Endothelial cell of umbilical vein (primary cell): ENCODE data around the gene SNIP1.

ENCODE experiments used
- CTCF ChIP-seq, 2 donors: IDR thresholded peaks; 1 replicate in 1 of 2; 2 replicates in 1 of 2; pipeline ENCODE4 v1.5.1; 2011; ENCODE audit warnings: low read length in 2 of 2, mild to moderate bottlenecking in 2 of 2, moderate library complexity in 2 of 2, control low read depth in 1 of 2, inconsistent platforms in 1 of 2, low read depth in 1 of 2; ENCODE audit not compliant: insufficient read depth in 1 of 2; ENCODE audit errors: extremely low read depth in 1 of 2
- EZH2 ChIP-seq: IDR thresholded peaks from 2 replicates; pipeline ENCODE4 v1.6.1; 2012; ENCODE audit warnings: borderline replicate concordance, low read depth, mild to moderate bottlenecking, moderate library complexity, low read length, inconsistent platforms; ENCODE audit not compliant: severe bottlenecking
- FOS ChIP-seq: IDR thresholded peaks from 2 replicates; pipeline ENCODE4 v1.6.1; 2011; ENCODE audit warnings: mild to moderate bottlenecking, low read length, moderate library complexity, borderline replicate concordance; ENCODE audit not compliant: insufficient read depth
- GATA2 ChIP-seq: IDR thresholded peaks from 2 replicates; pipeline ENCODE4 v1.7.0; 2011; ENCODE audit warnings: low read depth, mild to moderate bottlenecking, moderate library complexity, mixed read lengths, low read length; ENCODE audit not compliant: insufficient read length, insufficient read depth
- JUN ChIP-seq: IDR thresholded peaks from 2 replicates; pipeline ENCODE4 v1.6.1; 2011; ENCODE audit warnings: borderline replicate concordance, low read depth; ENCODE audit not compliant: insufficient read length, insufficient read depth
- MAX ChIP-seq: IDR thresholded peaks from 2 replicates; pipeline ENCODE4 v1.6.1; 2011; ENCODE audit not compliant: insufficient read depth, insufficient read length
- MYC ChIP-seq: IDR thresholded peaks from one replicate; pipeline ENCODE4 v1.6.1; 2011; ENCODE audit warnings: mild to moderate bottlenecking, low read depth, low read length
- POLR2A ChIP-seq: IDR thresholded peaks from 2 replicates; pipeline ENCODE4 v1.6.1; 2012; ENCODE audit warnings: low read depth, mild to moderate bottlenecking, control low read depth, low read length
- POLR2AphosphoS5 ChIP-seq: IDR thresholded peaks from 2 replicates; pipeline ENCODE4 v1.6.1; 2012; ENCODE audit warnings: low read depth, mild to moderate bottlenecking, control low read depth, low read length, moderate library complexity; ENCODE audit not compliant: insufficient read depth

- TF ChIP-seq CTCF (IDR thresholded peaks at IDR 0.05; ENCODE audit: extremely low read depth in 1 of 2, insufficient read depth in 1 of 2, low read depth in 1 of 2, low read length in 2 of 2) (no peak), FOS (no peak), GATA2 (no peak), EZH2 (no peak), JUN (no peak), MAX (no peak), POLR2A (no peak), POLR2AphosphoS5 (no peak), MYC (no peak)
These were observed 6.5 kb upstream of the SNIP1 start for GRCh38 chr1:37560401-37561132.
